ENCODE measurements around the gene IFT43.

GRCh38 chr14:75979071-75979571 lies 6.4 kb upstream of the IFT43 start:
- TF ChIP-seq POLR2A (IDR thresholded peaks at IDR 0.05; ENCODE audit: low read length) (no peak), GATA1 (IDR thresholded peaks at IDR 0.05; ENCODE audit: low read depth, low read length) (no peak)

All from erythroblast (primary cell).